Trophoblast cell (in vitro differentiated cells and primary cell): ENCODE results near the gene DPP6.

ENCODE experiments used
- DNase-seq, 2 donors: peaks; one replicate each; pipeline ENCODE4 v3.0.0-alpha.2; 2016
- H2AFZ ChIP-seq: 2 replicates; pipeline ENCODE4 v1.6.1; 2013; ENCODE audit warnings: low read length, moderate library complexity, mild to moderate bottlenecking; ENCODE audit not compliant: insufficient read depth, poor library complexity
- H2AK5ac ChIP-seq: 2 replicates; pipeline ENCODE4 v1.6.1; 2013; ENCODE audit warnings: mild to moderate bottlenecking, low read length
- H2BK120ac ChIP-seq: 2 replicates; pipeline ENCODE4 v1.6.1; 2013; ENCODE audit warnings: low read length, mild to moderate bottlenecking, moderate library complexity; ENCODE audit not compliant: insufficient read depth, poor library complexity
- H2BK12ac ChIP-seq: 2 replicates; pipeline ENCODE4 v1.6.1; 2013; ENCODE audit warnings: mild to moderate bottlenecking, low read length, moderate library complexity
- H2BK5ac ChIP-seq: 2 replicates; pipeline ENCODE4 v1.6.1; 2013; ENCODE audit warnings: low read length, low read depth, moderate library complexity, mild to moderate bottlenecking; ENCODE audit not compliant: poor library complexity
- H3K14ac ChIP-seq: 2 replicates; pipeline ENCODE4 v1.6.1; 2013; ENCODE audit warnings: mild to moderate bottlenecking, low read length
- H3K18ac ChIP-seq: 2 replicates; pipeline ENCODE4 v1.6.1; 2013; ENCODE audit warnings: mild to moderate bottlenecking, low read length
- H3K23ac ChIP-seq: 2 replicates; pipeline ENCODE4 v1.6.1; 2013; ENCODE audit warnings: low read length
- H3K27ac ChIP-seq: 2 replicates; pipeline ENCODE4 v1.5.1; 2013; ENCODE audit warnings: low read depth, mild to moderate bottlenecking, inconsistent platforms, low read length, moderate library complexity
- H3K27me3 ChIP-seq: 2 replicates; pipeline ENCODE4 v1.6.1; 2013; ENCODE audit warnings: inconsistent platforms, mild to moderate bottlenecking, low read length, moderate library complexity; ENCODE audit not compliant: insufficient read depth
- H3K36me3 ChIP-seq, 2 experiments: 1 replicate in 1 of 2; 2 replicates in 1 of 2; pipeline ENCODE4 v1.6.1; 2013; ENCODE audit warnings: low read length in 2 of 2, mild to moderate bottlenecking in 2 of 2, moderate library complexity in 1 of 2; ENCODE audit not compliant: insufficient read depth in 2 of 2, control insufficient read depth in 1 of 2
- H3K4ac ChIP-seq: 2 replicates; pipeline ENCODE4 v1.6.1; 2013; ENCODE audit warnings: low read depth, mild to moderate bottlenecking, low read length, moderate library complexity
- H3K4me1 ChIP-seq, 2 experiments: 1 replicate in 1 of 2; 2 replicates in 1 of 2; pipeline ENCODE4 v1.6.1; 2013; ENCODE audit warnings: low read length in 2 of 2, mild to moderate bottlenecking in 2 of 2, moderate library complexity in 1 of 2; ENCODE audit not compliant: insufficient read depth in 2 of 2, control insufficient read depth in 1 of 2
- H3K4me2 ChIP-seq: 2 replicates; pipeline ENCODE4 v1.6.1; 2013; ENCODE audit warnings: inconsistent platforms, mild to moderate bottlenecking, low read length, moderate library complexity
- H3K4me3 ChIP-seq: 2 replicates; pipeline ENCODE4 v1.5.1; 2013; ENCODE audit warnings: mild to moderate bottlenecking, low read depth, low read length, inconsistent platforms
- H3K79me1 ChIP-seq: one replicate; pipeline ENCODE4 v1.6.1; 2013; ENCODE audit warnings: low read length
- H3K79me2 ChIP-seq: 2 replicates; pipeline ENCODE4 v1.6.1; 2013; ENCODE audit warnings: low read length, mild to moderate bottlenecking; ENCODE audit not compliant: control insufficient read depth, insufficient read depth, poor library complexity
- H3K9ac ChIP-seq: 2 replicates; pipeline ENCODE4 v1.6.1; 2013; ENCODE audit warnings: mild to moderate bottlenecking, low read length
- H3K9me3 ChIP-seq: 2 replicates; pipeline ENCODE4 v1.6.1; 2013; ENCODE audit warnings: low read depth, mild to moderate bottlenecking, control low read depth, inconsistent platforms, low read length; ENCODE audit not compliant: insufficient read depth
- H4K12ac ChIP-seq: 2 replicates; pipeline ENCODE4 v1.6.1; 2013; ENCODE audit warnings: low read depth, mild to moderate bottlenecking, low read length, moderate library complexity
- H4K8ac ChIP-seq: 2 replicates; pipeline ENCODE4 v1.6.1; 2013; ENCODE audit warnings: low read depth, mild to moderate bottlenecking, low read length, moderate library complexity
- H4K91ac ChIP-seq: one replicate; pipeline ENCODE4 v1.6.1; 2013; ENCODE audit warnings: low read depth, mild to moderate bottlenecking, low read length, moderate library complexity
- WGBS: extraction: QIAGEN DNeasy Blood & Tissue Kit; methylation state at CpG from one replicate; pipeline ENCODE4 v1.1.7; 2013; ENCODE audit warnings: missing lambda C conversion rate; ENCODE audit not compliant: insufficient read length, insufficient coverage; ENCODE audit errors: extremely low coverage; 5-methylcytosine and 5-hydroxymethylcytosine counted together

Gene DPP6

DNA sequence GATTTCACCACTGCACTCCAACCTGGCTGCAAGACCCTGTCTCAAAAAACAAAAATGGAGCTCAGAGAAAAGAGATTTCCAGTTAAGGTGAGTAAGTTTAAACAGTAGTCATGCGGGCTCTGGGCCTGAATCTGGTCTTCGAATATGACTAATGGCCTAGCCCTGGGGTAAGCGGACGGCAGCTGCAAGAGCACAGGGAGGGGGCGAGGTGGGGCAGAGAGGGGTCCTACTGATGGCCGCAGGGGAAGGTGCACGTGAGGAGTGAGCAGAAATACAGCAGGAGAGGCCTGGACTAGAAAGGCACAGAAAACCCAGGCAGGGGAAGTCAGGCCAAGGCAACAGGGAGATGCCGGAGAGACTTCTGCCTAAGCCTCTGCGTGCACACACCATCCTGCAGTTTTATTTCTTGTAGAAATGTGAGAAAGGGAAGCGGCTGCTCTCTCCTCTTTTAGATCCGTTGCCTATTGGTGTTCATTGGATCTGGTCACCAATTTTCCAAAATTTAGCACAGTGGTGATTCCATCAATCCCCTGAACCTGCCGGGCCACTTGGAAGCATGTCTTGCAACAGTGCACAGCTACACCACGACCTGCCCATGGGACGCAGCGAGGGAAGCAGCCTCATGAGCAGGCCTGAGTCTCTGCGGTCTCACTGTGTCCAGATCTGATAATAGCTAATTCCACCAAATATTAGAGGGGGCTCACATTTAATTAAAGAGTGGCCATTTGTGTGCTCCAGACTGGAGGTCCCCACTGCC lies 811.7 kb downstream of the DPP6 start:
- peaks cover 4% of the 10 kb centered on the region for H3K9me3 ChIP-seq
- no peaks in the 10 kb centered on the region for H3K79me1 ChIP-seq
- no peak overlapping the region for H3K27ac ChIP-seq
- H4K91ac ChIP-seq: no peak overlapping the region
- no peak overlapping the region for H3K9ac ChIP-seq
- no peak overlapping the region for H2BK12ac ChIP-seq
- no peak overlapping the region for H2BK120ac ChIP-seq
- peak in 1 of 2 donors; percentile 48 for DNase-seq
- H3K4me1 ChIP-seq: no peaks in the 10 kb centered on the region
- no peak overlapping the region for H3K23ac ChIP-seq
- H3K36me3 ChIP-seq: no peaks in the 10 kb centered on the region
- H3K4me3 ChIP-seq: no peak overlapping the region
- H4K12ac ChIP-seq: no peak overlapping the region
- H3K27me3 ChIP-seq: no peaks in the 10 kb centered on the region
- WGBS: no CpG with 5 or more reads among the region's 16 CpGs
- no peak overlapping the region for H2BK5ac ChIP-seq
- no peak overlapping the region for H3K18ac ChIP-seq
- H3K4me2 ChIP-seq: no peak overlapping the region
- H2AFZ ChIP-seq: no peak overlapping the region
- no peak overlapping the region for H3K4ac ChIP-seq
- H3K79me2 ChIP-seq: no peaks in the 10 kb centered on the region
- H3K14ac ChIP-seq: no peak overlapping the region
- no peak overlapping the region for H2AK5ac ChIP-seq
- H4K8ac ChIP-seq: no peak overlapping the region

GRCh38 chr7:154864523-154864891 lies 812.3 kb downstream of the DPP6 start:
- Histone ChIP-seq H2BK12ac (no peak overlapping the region), H3K14ac (no peak overlapping the region), H3K4me1 (no peaks in the 10 kb centered on the region), H3K79me1 (no peaks in the 10 kb centered on the region), H4K12ac (no peak overlapping the region), H2BK120ac (no peak overlapping the region), H4K91ac (no peak overlapping the region), H3K79me2 (no peaks in the 10 kb centered on the region), H3K4me2 (no peak overlapping the region), H3K9ac (no peak overlapping the region), H3K4ac (no peak overlapping the region), H3K27me3 (no peaks in the 10 kb centered on the region), H2AFZ (no peak overlapping the region), H2AK5ac (no peak overlapping the region), H3K36me3 (no peaks in the 10 kb centered on the region), H3K23ac (no peak overlapping the region), H4K8ac (no peak overlapping the region), H2BK5ac (no peak overlapping the region), H3K18ac (no peak overlapping the region), H3K9me3 (peaks cover 4% of the 10 kb centered on the region), H3K27ac (no peak overlapping the region), H3K4me3 (no peak overlapping the region)
- no CpG with 5 or more reads among the region's 6 CpGs for WGBS
- no peak for DNase-seq

DNA sequence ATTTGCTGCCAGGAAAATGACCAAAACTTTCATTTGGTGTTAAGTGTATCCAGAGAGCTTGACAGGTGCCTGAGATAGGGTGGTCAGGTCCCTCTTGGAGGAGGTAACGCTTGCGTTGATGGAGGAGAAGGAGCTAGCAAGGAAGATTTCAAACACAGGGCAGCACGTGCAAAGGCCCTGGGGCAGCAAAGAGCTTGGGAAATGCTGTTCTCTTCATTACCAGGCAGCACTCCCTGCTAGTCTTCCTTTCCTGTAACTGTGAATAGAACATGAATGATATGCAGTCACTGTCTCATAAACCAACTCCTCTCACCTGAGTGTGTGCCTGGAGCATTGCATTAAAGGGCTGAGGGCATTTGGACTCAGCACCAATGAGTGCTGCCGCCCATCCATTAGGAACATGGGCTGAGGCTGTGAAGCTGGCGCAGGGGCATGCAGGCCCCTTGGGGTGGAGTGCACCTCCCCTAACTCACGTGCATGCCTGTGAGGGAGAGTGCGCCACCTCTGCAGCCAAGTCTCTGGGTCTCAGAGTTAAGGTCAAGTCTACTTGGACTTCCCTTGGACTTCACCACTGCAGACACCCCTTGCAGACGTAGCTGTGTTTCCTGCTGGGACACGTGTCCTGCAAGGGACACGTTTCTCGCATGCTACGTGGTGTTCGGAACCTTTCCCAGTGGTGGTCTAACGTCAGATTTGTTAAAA lies 813.9 kb downstream of the DPP6 start:
- no peak overlapping the region for H3K9ac ChIP-seq
- no peak overlapping the region for H2AFZ ChIP-seq
- H4K12ac ChIP-seq: no peak overlapping the region
- H3K23ac ChIP-seq: no peak overlapping the region
- no peak overlapping the region for H3K4me3 ChIP-seq
- H3K4ac ChIP-seq: no peak overlapping the region
- no CpG with 5 or more reads among the region's 14 CpGs for WGBS
- no peaks in the 10 kb centered on the region for H3K4me1 ChIP-seq
- H3K36me3 ChIP-seq: no peaks in the 10 kb centered on the region
- H3K27me3 ChIP-seq: no peaks in the 10 kb centered on the region
- H2BK5ac ChIP-seq: no peak overlapping the region
- H3K14ac ChIP-seq: no peak overlapping the region
- H2AK5ac ChIP-seq: no peak overlapping the region
- no peak overlapping the region for H4K91ac ChIP-seq
- H3K27ac ChIP-seq: no peak overlapping the region
- no peak overlapping the region for H3K4me2 ChIP-seq
- H4K8ac ChIP-seq: no peak overlapping the region
- H3K79me1 ChIP-seq: no peaks in the 10 kb centered on the region
- peaks cover 4% of the 10 kb centered on the region for H3K9me3 ChIP-seq
- H3K79me2 ChIP-seq: no peaks in the 10 kb centered on the region
- DNase-seq: no peak
- no peak overlapping the region for H3K18ac ChIP-seq
- H2BK120ac ChIP-seq: no peak overlapping the region
- H2BK12ac ChIP-seq: no peak overlapping the region

DNA sequence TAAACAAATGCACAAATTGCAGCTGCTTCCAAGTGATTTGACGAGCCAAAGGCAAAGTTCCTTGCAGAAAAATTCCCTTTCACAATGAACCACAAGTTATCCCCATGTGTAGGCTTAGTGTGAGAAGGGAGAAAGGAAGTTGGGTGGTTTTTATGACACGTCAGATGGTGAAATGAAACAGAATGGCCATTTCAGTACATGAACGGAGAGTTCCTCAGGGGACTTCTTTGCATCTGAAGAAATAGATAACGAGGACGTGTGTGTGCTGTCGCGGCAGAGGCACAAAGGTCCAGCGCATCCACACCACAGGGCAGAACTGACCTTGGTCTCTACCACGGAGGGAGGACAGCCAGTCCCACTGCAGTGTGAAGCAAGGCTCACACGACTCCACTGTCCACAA lies 814.9 kb downstream of the DPP6 start:
- Histone ChIP-seq H3K27me3 (no peaks in the 10 kb centered on the region), H3K4me1 (no peaks in the 10 kb centered on the region), H3K79me1 (no peaks in the 10 kb centered on the region), H4K12ac (no peak overlapping the region), H3K4me2 (no peak overlapping the region), H2BK12ac (no peak overlapping the region), H3K23ac (no peak overlapping the region), H3K18ac (no peak overlapping the region), H4K91ac (no peak overlapping the region), H3K36me3 (no peaks in the 10 kb centered on the region), H2AK5ac (no peak overlapping the region), H3K14ac (no peak overlapping the region), H2BK120ac (no peak overlapping the region), H3K9ac (no peak overlapping the region), H3K4me3 (no peak overlapping the region), H3K27ac (no peak overlapping the region), H3K79me2 (no peaks in the 10 kb centered on the region), H3K4ac (no peak overlapping the region), H4K8ac (no peak overlapping the region), H3K9me3 (peaks cover 5% of the 10 kb centered on the region), H2BK5ac (no peak overlapping the region), H2AFZ (no peak overlapping the region)
- DNase-seq: no peak
- no CpG with 5 or more reads among the region's 10 CpGs for WGBS
